Mucosa of rectum (tissue), 2 donors: ENCODE results near the gene SLC16A3.
"Not testable (repeated sequence)": the region's sequence is repeated elsewhere in the genome, so short reads cannot be mapped to it uniquely, and the experiment has no call there.

ENCODE experiments used
- H3K27ac ChIP-seq, 2 donors: one replicate each; pipeline ENCODE4 v1.7.0; 2013; ENCODE audit warnings: inconsistent platforms in 2 of 2, low read depth in 2 of 2, low read length in 2 of 2
- H3K27me3 ChIP-seq, 2 donors: one replicate each; pipeline ENCODE4 v1.7.0; 2013; ENCODE audit warnings: low read length in 2 of 2; ENCODE audit not compliant: control insufficient read depth in 2 of 2, insufficient read depth in 2 of 2
- H3K36me3 ChIP-seq, 2 donors: one replicate each; pipeline ENCODE4 v1.7.0; 2013; ENCODE audit warnings: low read length in 2 of 2; ENCODE audit not compliant: control insufficient read depth in 2 of 2, insufficient read depth in 2 of 2
- H3K4me1 ChIP-seq, 2 donors: one replicate each; pipeline ENCODE4 v1.7.0; 2013; ENCODE audit warnings: low read length in 2 of 2, mild to moderate bottlenecking in 1 of 2; ENCODE audit not compliant: control insufficient read depth in 2 of 2, insufficient read depth in 2 of 2
- H3K4me3 ChIP-seq, 2 donors: one replicate each; pipeline ENCODE4 v1.7.0; 2013; ENCODE audit warnings: low read length in 2 of 2
- H3K9ac ChIP-seq, 2 donors: one replicate each; pipeline ENCODE4 v1.7.0; 2013; ENCODE audit warnings: low read length in 2 of 2, low read depth in 1 of 2, mild to moderate bottlenecking in 1 of 2
- H3K9me3 ChIP-seq, 2 donors: one replicate each; pipeline ENCODE4 v1.7.0; 2013; ENCODE audit warnings: low read length in 2 of 2; ENCODE audit not compliant: control insufficient read depth in 2 of 2
- donor health status: healthy.
- donor health status: Normal muscosa, but diverticular disease.

Gene SLC16A3

GRCh38 chr17:82203920-82204319, 24.9 kb upstream of the SLC16A3 start:
- no peaks in the 10 kb centered on the region for H3K9me3 ChIP-seq
- H3K27me3 ChIP-seq: no peaks in the 10 kb centered on the region
- H3K27ac ChIP-seq: no peak overlapping the region
- peaks cover 3 to 7% of the 10 kb centered on the region in 2 donors for H3K36me3 ChIP-seq
- peaks cover 5 to 12% of the 10 kb centered on the region in 2 donors for H3K4me1 ChIP-seq
- H3K9ac ChIP-seq: no peak overlapping the region
- no peak overlapping the region for H3K4me3 ChIP-seq

GRCh38 chr17:82204831-82205719, 23.8 kb upstream of the SLC16A3 start:
- Histone ChIP-seq H3K36me3 (no peaks in the 10 kb centered on the region), H3K9ac (no peak overlapping the region), H3K9me3 (no peaks in the 10 kb centered on the region), H3K27ac (peak overlapping the region in 1 of 2 donors; percentile 82), H3K4me3 (no peak overlapping the region), H3K27me3 (no peaks in the 10 kb centered on the region), H3K4me1 (peaks cover 5 to 7% of the 10 kb centered on the region in 2 donors)

GRCh38 chr17:82205720-82206508, 22.9 kb upstream of the SLC16A3 start:
- peak overlapping the region in 1 of 2 donors; percentile 53 for H3K4me3 ChIP-seq
- H3K9ac ChIP-seq: peak overlapping the region; percentile 55 to 63
- H3K27ac ChIP-seq: peak overlapping the region; percentile 82 to 86

GRCh38 chr17:82210655-82211054, 18.2 kb upstream of the SLC16A3 start:
- H3K4me3 ChIP-seq, H3K36me3 ChIP-seq, H3K27me3 ChIP-seq, H3K27ac ChIP-seq, H3K9ac ChIP-seq, H3K9me3 ChIP-seq: not testable (repeated sequence)
- peaks cover 20 to 25% of the 10 kb centered on the region in 2 donors for H3K4me1 ChIP-seq

More at GRCh38 chr17:82205720-82206508, 22.9 kb upstream of the SLC16A3 start:
- Histone ChIP-seq H3K27me3 (no peaks in the 10 kb centered on the region), H3K4me1 (peaks cover 5 to 7% of the 10 kb centered on the region in 2 donors), H3K36me3 (no peaks in the 10 kb centered on the region), H3K9me3 (no peaks in the 10 kb centered on the region)

- H3K4me1 ChIP-seq: peaks cover 33 to 37% of the 10 kb centered on the region in 2 donors
Measured at GRCh38 chr17:82212331-82213250, 16.3 kb upstream of the SLC16A3 start, which contains the start of gene CCDC57. Gene CCDC57 (minus strand): TSS chr17:82212842. CDS start chr17:82201944, 10,898 bp downstream.

GRCh38 chr17:82213251-82214011, 15.4 kb upstream of the SLC16A3 start:
- H3K9me3 ChIP-seq: no peaks in the 10 kb centered on the region
- peak overlapping the region; percentile 49 to 74 for H3K27ac ChIP-seq
- no peaks in the 10 kb centered on the region for H3K36me3 ChIP-seq
- peak overlapping the region; percentile 68 to 72 for H3K4me3 ChIP-seq
- H3K27me3 ChIP-seq: no peaks in the 10 kb centered on the region
- H3K4me1 ChIP-seq: peaks cover 35 to 37% of the 10 kb centered on the region in 2 donors
- peak overlapping the region; percentile 52 to 82 for H3K9ac ChIP-seq

More at GRCh38 chr17:82212331-82213250, 16.3 kb upstream of the SLC16A3 start, which contains the start of gene CCDC57:
- Histone ChIP-seq H3K27ac (peak within 1 kb of the TSS; percentile 49 to 74), H3K9ac (peak within 1 kb of the TSS; percentile 60 to 82), H3K9me3 (no peaks in the 10 kb centered on the region), H3K36me3 (no peaks in the 10 kb centered on the region), H3K4me3 (peak within 1 kb of the TSS; percentile 68 to 72), H3K27me3 (no peaks in the 10 kb centered on the region)

GRCh38 chr17:82214012-82214628, 14.7 kb upstream of the SLC16A3 start:
- Histone ChIP-seq H3K4me3 (no peak overlapping the region), H3K27ac (no peak overlapping the region), H3K36me3 (no peaks in the 10 kb centered on the region), H3K4me1 (peaks cover 35 to 37% of the 10 kb centered on the region in 2 donors), H3K9me3 (no peaks in the 10 kb centered on the region), H3K27me3 (no peaks in the 10 kb centered on the region), H3K9ac (no peak overlapping the region)

- Histone ChIP-seq H3K4me1 (peaks cover 35 to 37% of the 10 kb centered on the region in 2 donors), H3K27ac (peak overlapping the region; percentile 83 to 91), H3K9ac (no peak overlapping the region), H3K27me3 (no peaks in the 10 kb centered on the region), H3K9me3 (no peaks in the 10 kb centered on the region), H3K36me3 (no peaks in the 10 kb centered on the region), H3K4me3 (no peak overlapping the region)
Measured at GRCh38 chr17:82215095-82215971, 13.5 kb upstream of the SLC16A3 start.
